Natural killer cell (primary cell): ENCODE data around the gene COL11A1. TPM values are rescaled to one million over a fixed set of nuclear protein-coding genes. Genes with fewer than 3 reads are reported as not detected.

ENCODE experiments used
- ATAC-seq, 3 donors: fragments of 150-1000 bp in 2 of 3; fragments of 200-7000 bp in 1 of 3; cut with Tn5 transposase; 1 replicate in 1 of 3; 2 replicates in 2 of 3; pipeline ENCODE4 v1.10.0; 2021; ENCODE audit warnings: mild to moderate bottlenecking in 2 of 3, moderate library complexity in 2 of 3
- DNase-seq, 2 donors: peaks; one replicate each; pipeline versions ENCODE4 v3.0.0 to v3.0.0-alpha.2; 2013 to 2021; ENCODE audit warnings: mixed read lengths in 1 of 2
- H3K27ac ChIP-seq: one replicate; pipeline ENCODE4 v1.5.1; 2013; ENCODE audit warnings: mild to moderate bottlenecking, low read length
- H3K27me3 ChIP-seq: one replicate; pipeline ENCODE4 v1.6.1; 2013; ENCODE audit warnings: low read length; ENCODE audit not compliant: control insufficient read depth, insufficient read depth
- H3K36me3 ChIP-seq: one replicate; pipeline ENCODE4 v1.6.1; 2013; ENCODE audit warnings: low read length; ENCODE audit not compliant: control insufficient read depth, insufficient read depth
- H3K4me1 ChIP-seq: one replicate; pipeline ENCODE4 v1.6.1; 2013; ENCODE audit warnings: low read length; ENCODE audit not compliant: control insufficient read depth, insufficient read depth
- H3K4me3 ChIP-seq: one replicate; pipeline ENCODE4 v1.5.1; 2013; ENCODE audit warnings: low read length
- H3K9me3 ChIP-seq: one replicate; pipeline ENCODE4 v1.6.1; 2013; ENCODE audit warnings: low read length; ENCODE audit not compliant: control insufficient read depth, insufficient read depth
- H3K27ac Mint-ChIP-seq, 2 donors: one replicate each; pipeline ENCODE4 v1.8.0; 2022; ENCODE audit warnings: mild to moderate bottlenecking in 2 of 2, mixed read lengths in 2 of 2, moderate library complexity in 1 of 2
- H3K27me3 Mint-ChIP-seq, 2 donors: one replicate each; pipeline ENCODE4 v1.8.0; 2022; ENCODE audit warnings: low read depth in 2 of 2, mixed read lengths in 2 of 2
- H3K36me3 Mint-ChIP-seq: one replicate; pipeline ENCODE4 v1.8.0; 2022; ENCODE audit warnings: mixed read lengths
- H3K4me1 Mint-ChIP-seq, 2 donors: one replicate each; pipeline ENCODE4 v1.8.0; 2022; ENCODE audit warnings: mixed read lengths in 2 of 2
- H3K4me3 Mint-ChIP-seq: one replicate; pipeline ENCODE4 v1.8.0; 2022; ENCODE audit warnings: mild to moderate bottlenecking, moderate library complexity, mixed read lengths
- H3K9me3 Mint-ChIP-seq, 2 donors: one replicate each; pipeline ENCODE4 v1.8.0; 2022; ENCODE audit warnings: mixed read lengths in 2 of 2
- WGBS: methylation state at CpG from one replicate; pipeline ENCODE4 v1.1.7; 2013; ENCODE audit warnings: missing lambda C conversion rate; ENCODE audit not compliant: insufficient coverage; 5-methylcytosine and 5-hydroxymethylcytosine counted together
- intact Hi-C: fragments of 100-400 bp; cut with micrococcal nuclease; formaldehyde crosslinking; loops from one replicate; pipeline ENCODE4 v1.14.2; 2022
- total RNA-seq, 4 donors: library from RNA; stranded (reverse); fragments of 120-200 nt in 1 of 4; gene quantifications; one replicate each; pipeline versions ENCODE4 v1.2.3 to v1.2.4, GENCODE V29; 2013 to 2022
- TF ChIP-seq, protein P1 (sequence below): fragments of 200-600 bp; IDR thresholded peaks from one replicate; pipeline ENCODE4 v1.8.0; 2022; ENCODE audit warnings: antibody characterized with exemption

COL11A1 gene
- total RNA-seq, 3 donors from 2014 or later (not counting 1 experiment from before 2014, with no cell fraction given) = not detected

DNA sequence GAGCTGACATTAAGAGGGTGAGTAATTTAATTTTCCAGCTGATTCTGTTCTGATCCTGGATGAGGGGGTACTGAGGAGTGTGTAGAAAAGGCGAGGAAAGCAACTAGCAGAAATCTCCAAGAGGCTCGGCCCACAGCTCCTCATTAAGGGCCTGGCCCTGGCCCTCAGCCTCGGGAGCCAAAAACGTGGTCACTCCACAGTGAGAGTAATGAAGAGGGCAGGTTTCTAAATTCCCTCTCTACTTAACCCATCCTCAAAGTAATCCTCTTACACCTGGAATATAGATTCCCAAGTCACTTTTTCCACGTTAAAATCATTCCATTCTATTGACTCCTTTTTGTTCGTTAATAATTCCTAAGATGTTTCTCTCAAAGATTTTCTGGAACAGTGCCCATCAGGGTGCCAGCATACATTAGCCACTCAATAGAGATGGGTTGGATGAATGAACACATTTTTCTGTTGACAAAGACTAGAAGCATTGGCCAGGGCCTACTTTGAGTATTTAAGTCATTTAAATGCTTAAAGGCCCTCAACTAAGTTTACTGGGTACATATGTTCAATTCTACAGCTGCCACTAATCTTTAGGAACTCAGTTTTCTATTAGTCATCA, 1.1 kb upstream of the COL11A1 start:
- Histone ChIP-seq H3K27ac (no peak overlapping the region), H3K4me3 (no peak overlapping the region), H3K9me3 (no peaks in the 10 kb centered on the region), H3K4me1 (peaks cover 5% of the 10 kb centered on the region), H3K36me3 (no peaks in the 10 kb centered on the region), H3K27me3 (peaks cover 8% of the 10 kb centered on the region)
- H3K4me3 Mint-ChIP-seq = no peak overlapping the region
- H3K9me3 Mint-ChIP-seq = peaks cover 2% of the 10 kb centered on the region in 2 donors
- H3K4me1 Mint-ChIP-seq = peaks cover 0 to 16% of the 10 kb centered on the region in 2 donors
- H3K27me3 Mint-ChIP-seq = peaks cover 9 to 15% of the 10 kb centered on the region in 2 donors
- 78% methylated on average over 6 of the region's 6 CpGs for WGBS
- H3K27ac Mint-ChIP-seq = no peak overlapping the region
- ATAC-seq (no peak), DNase-seq (no peak)
- TF ChIP-seq, protein P1, sequence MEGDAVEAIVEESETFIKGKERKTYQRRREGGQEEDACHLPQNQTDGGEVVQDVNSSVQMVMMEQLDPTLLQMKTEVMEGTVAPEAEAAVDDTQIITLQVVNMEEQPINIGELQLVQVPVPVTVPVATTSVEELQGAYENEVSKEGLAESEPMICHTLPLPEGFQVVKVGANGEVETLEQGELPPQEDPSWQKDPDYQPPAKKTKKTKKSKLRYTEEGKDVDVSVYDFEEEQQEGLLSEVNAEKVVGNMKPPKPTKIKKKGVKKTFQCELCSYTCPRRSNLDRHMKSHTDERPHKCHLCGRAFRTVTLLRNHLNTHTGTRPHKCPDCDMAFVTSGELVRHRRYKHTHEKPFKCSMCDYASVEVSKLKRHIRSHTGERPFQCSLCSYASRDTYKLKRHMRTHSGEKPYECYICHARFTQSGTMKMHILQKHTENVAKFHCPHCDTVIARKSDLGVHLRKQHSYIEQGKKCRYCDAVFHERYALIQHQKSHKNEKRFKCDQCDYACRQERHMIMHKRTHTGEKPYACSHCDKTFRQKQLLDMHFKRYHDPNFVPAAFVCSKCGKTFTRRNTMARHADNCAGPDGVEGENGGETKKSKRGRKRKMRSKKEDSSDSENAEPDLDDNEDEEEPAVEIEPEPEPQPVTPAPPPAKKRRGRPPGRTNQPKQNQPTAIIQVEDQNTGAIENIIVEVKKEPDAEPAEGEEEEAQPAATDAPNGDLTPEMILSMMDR = no peak
- intact Hi-C loops = loop anchor here (5.0 kb wide), 1 partner anchor 353 kb away; no protein-coding TSS in a partner anchor
- peaks cover 12% of the 10 kb centered on the region for H3K36me3 Mint-ChIP-seq

DNA sequence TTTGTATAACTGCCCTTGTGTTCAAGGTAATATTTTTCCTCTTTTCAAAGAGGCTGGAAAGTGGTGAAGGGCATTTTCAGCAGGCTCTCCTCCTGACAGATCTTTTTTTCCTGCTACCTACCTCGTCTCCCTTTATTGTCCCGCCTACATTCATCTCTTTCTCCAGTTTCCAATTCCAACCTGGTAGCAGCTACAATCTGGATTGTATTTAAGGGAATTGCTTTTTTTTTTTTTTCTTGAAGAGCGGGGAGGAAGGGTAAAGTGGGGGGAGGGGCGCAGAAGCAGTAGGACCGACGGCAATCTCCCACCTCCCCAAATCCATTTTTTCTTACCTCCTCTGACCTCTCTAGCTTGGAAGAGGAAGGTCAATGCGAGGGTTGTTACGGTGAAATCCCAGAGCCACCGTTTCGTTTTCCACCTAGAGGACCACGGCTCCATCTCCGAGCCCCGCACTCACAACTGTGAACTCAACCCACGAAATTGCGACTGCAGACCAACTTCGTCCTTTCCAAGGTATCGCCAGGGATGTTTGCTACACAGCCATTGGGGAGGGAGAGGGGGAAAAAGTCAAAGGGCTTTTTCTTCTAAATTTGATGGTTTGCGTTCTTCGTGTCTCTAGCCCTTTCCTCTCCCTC, 464 bp downstream of the COL11A1 start:
- Mint-ChIP-seq H3K4me3 (peak overlapping the region; percentile 57), H3K27ac (no peak overlapping the region), H3K27me3 (peaks cover 9 to 15% of the 10 kb centered on the region in 2 donors), H3K36me3 (peaks cover 12% of the 10 kb centered on the region), H3K4me1 (peaks cover 0 to 16% of the 10 kb centered on the region in 2 donors), H3K9me3 (peaks cover 2% of the 10 kb centered on the region in 2 donors)
- intact Hi-C loops = loop anchor here (2.0 to 5.0 kb wide), 2 partner anchors 354 to 407 kb away; no protein-coding TSS in a partner anchor
- WGBS = 11% methylated on average over 13 of the region's 19 CpGs
- no peaks in the 10 kb centered on the region for H3K36me3 ChIP-seq
- TF ChIP-seq, protein P1 = no peak
- ATAC-seq = no peak
- H3K9me3 ChIP-seq = no peaks in the 10 kb centered on the region
- H3K4me1 ChIP-seq = peaks cover 5% of the 10 kb centered on the region
- peaks cover 8% of the 10 kb centered on the region for H3K27me3 ChIP-seq
- H3K27ac ChIP-seq = no peak overlapping the region
- DNase-seq = no peak
- no peak overlapping the region for H3K4me3 ChIP-seq

DNA sequence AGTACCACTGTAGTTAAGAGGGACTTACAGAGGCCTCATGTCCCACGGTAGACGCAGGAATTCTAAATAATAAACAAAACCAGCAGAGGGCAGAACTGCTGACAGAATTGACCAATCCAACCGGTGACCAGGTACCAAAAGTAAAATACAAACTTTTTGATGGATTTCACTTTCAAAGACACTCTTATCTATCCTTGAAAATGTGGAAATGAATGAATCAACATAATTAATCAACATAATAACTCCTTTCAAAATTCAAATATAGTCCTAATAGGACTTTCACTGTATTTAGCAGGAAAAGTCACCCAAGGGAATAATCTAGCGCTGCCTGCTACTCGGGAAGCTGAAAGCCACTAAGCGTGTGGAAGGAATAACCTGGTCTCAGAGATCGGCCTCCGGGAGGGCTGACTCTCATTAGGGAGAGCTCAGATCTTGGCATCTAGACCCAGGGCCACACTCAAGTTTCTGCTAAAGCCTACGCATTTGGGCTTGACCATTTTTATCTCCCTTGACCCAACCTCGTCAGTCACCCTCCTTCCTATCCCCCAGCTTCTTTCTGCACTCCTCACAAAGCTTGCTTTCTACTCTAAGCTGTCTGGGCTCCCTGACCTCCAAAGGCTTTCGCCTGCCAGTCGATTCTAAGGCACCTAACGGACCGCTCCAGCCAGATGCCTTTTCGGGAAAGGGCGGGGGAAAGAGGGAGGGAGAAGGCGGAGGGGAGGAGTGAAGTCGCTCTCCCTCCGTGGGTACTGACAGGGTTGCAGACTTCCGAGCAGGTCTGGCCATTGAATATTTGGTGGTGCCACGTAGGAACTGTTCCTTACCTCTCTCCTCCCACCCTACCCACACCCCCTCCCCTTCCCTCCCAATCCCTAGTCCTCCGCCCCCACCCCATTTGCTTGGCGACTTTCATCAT, 1.6 kb downstream of the COL11A1 start:
- peaks cover 2% of the 10 kb centered on the region in 2 donors for H3K9me3 Mint-ChIP-seq
- Histone ChIP-seq H3K4me3 (no peak overlapping the region), H3K27me3 (peaks cover 8% of the 10 kb centered on the region), H3K27ac (no peak overlapping the region), H3K4me1 (peaks cover 5% of the 10 kb centered on the region), H3K9me3 (no peaks in the 10 kb centered on the region), H3K36me3 (no peaks in the 10 kb centered on the region)
- peaks cover 9 to 15% of the 10 kb centered on the region in 2 donors for H3K27me3 Mint-ChIP-seq
- H3K27ac Mint-ChIP-seq = no peak overlapping the region
- 6% methylated on average over 17 of the region's 23 CpGs for WGBS
- intact Hi-C loops = loop anchor here (2.0 to 5.0 kb wide), 2 partner anchors 356 to 408 kb away; no protein-coding TSS in a partner anchor
- peaks cover 12% of the 10 kb centered on the region for H3K36me3 Mint-ChIP-seq
- peak overlapping the region; percentile 28 for H3K4me3 Mint-ChIP-seq
- ATAC-seq (no peak), DNase-seq (no peak)
- TF ChIP-seq, protein P1 = no peak
- peaks cover 0 to 16% of the 10 kb centered on the region in 2 donors for H3K4me1 Mint-ChIP-seq
